ENCODE data around the gene NTNG2. TPM values are rescaled to one million over a fixed set of nuclear protein-coding genes. Genes with fewer than 3 reads are reported as not detected.
"Not testable (repeated sequence)": the region's sequence is repeated elsewhere in the genome, so short reads cannot be mapped to it uniquely, and the experiment has no call there.

NTNG2 gene, protein sequence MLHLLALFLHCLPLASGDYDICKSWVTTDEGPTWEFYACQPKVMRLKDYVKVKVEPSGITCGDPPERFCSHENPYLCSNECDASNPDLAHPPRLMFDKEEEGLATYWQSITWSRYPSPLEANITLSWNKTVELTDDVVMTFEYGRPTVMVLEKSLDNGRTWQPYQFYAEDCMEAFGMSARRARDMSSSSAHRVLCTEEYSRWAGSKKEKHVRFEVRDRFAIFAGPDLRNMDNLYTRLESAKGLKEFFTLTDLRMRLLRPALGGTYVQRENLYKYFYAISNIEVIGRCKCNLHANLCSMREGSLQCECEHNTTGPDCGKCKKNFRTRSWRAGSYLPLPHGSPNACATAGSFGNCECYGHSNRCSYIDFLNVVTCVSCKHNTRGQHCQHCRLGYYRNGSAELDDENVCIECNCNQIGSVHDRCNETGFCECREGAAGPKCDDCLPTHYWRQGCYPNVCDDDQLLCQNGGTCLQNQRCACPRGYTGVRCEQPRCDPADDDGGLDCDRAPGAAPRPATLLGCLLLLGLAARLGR
- polyA plus RNA-seq (ENCODE audit: insufficient read length in 4 of 4): under 1 TPM; 0.17 to 0.64 (median 0.24) TPM

DNA sequence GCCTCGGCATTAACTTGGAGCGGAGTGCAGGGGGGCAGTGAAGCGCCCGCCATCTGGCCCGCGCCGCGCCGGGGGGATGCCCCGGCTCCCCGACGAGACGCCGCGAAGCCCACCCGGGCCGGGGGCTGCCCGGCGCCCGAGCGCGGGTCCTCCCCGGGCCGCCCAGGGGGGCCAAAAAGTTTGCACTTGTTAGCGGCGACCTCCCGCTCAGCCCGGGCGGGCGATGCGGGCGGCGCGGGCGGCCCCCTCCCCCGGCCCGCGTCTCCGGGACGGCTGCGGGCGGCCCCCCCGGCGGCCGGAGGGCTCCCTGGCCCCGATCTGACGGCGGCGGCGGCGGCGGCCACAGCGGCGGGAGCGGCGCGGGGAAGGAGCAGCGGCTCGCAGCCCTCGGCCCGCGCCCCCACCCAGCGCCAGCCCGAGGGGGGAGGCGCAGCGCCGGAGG, at the start of gene NTNG2:
TSS of gene NTNG2 (plus strand) at position 316 of the 442 bp plus-strand sequence. CDS start 4,774 bp downstream, outside the sequence.
- no peak for DNase-seq (ENCODE audit: low read depth in 4 of 4, low spot score in 3 of 4)

DNA sequence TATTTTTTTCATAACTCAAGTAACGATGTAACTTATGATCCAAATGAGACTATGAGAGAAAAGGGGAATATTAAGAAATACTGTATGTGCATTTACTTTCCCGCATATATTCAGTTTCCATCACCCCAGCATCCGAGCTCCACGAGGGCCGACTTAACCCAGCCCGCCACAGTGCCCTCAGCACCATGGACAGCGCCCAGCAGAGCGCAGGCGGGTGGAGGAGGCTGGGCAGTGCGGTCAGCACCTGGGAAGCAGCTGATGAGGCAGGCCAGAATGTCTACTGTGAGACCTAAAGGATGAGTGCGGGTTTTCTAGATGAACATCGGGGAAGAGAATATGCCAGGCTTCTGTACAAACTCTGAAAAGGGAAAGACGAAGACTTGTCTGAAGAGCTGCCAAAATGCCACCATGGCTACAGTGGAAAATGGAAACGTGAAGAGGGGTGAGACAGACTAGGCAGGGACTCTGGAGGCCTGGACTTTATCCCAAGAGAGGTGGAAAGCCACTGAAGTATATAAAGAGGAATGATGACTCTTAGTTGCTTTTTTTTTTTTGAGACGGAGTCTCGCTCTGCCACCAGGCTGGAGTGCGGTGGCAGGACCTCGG, 47.7 kb upstream of the NTNG2 start:
- peak; percentile 63 to 72 (median 67) for DNase-seq (ENCODE audit: low read depth in 4 of 4, low spot score in 3 of 4)

DNA sequence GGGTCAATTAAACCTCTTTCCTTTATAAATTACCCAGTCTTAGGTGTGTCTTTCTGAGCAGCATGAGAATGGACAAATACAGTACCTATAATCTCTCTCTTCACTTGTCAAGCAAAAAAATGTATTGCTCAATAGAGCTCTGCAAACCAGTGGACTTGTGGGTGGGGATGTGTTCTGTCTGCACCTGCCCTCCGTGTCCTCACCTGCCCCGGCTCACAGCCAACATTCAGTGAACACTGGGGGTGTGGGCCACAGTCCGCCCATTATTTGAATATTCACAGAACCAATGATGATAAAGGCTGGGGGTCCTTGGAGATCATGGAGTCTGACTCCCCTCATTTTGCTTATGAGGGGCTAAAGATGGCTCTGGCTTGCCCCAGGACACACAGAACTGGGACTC, 45.3 kb upstream of the NTNG2 start:
- no peak for DNase-seq (ENCODE audit: low read depth in 4 of 4, low spot score in 3 of 4)

DNA sequence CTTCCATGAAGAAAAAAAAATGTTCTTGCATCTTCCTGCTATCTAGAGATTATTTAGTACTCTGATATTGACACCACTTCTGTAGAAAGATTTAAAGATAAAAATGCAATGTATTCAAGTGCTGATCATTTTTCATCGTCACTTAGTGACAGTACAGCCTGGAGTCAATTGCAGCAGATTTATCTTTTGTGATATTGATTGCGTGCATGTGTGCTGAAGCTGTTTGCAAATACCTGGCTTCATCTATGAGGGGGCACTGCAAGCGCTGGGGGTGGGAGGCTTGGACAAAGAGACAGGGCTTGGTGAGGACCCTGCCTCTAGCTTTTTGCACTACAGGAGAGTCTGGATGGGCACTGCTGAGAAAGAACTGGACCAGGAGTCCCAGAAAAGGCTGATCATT, 44.2 kb upstream of the NTNG2 start:
- no peak for DNase-seq (ENCODE audit: low read depth in 4 of 4, low spot score in 3 of 4)

DNA sequence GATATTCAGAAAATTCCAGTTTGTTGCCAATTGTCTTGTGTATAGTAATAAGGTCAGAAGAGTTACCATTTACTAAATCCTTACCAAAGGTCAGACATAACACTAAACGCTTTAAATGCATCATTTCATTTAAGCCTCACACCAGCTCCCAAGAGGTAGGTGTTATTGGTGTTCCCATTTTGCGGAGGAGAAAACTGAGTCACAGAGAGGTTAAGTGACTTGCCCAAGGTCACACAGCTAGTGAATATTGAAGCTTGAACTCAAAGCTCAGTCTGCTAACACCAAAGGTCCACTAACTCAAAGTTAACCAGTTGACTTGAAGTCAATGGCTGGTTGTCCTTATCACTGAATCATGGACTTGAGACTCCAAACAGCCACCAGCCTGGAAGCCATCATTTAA, 40.8 kb upstream of the NTNG2 start:
- no peak for DNase-seq (ENCODE audit: low read depth in 4 of 4, low spot score in 3 of 4)

DNA sequence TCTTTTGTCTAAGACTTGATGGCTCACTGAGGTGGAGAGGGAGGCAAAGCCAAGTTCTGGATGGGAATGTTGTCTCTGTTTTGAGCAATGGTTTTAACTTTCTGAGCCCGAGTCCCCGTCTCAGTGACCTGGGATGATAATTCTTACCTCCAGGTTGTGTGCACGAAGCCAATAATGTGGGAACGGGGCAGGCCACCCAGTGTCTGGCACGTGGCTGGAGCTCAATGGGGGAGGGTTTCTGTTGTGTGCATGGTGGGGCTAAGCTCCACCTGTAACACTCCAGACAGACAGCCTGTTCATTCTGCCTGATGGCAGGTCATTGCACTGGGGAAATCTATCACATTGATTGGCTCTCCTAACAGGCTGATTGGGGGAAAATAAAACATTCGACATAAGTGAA, 37.1 kb upstream of the NTNG2 start:
- no peak for DNase-seq (ENCODE audit: low read depth in 4 of 4, low spot score in 3 of 4)

DNA sequence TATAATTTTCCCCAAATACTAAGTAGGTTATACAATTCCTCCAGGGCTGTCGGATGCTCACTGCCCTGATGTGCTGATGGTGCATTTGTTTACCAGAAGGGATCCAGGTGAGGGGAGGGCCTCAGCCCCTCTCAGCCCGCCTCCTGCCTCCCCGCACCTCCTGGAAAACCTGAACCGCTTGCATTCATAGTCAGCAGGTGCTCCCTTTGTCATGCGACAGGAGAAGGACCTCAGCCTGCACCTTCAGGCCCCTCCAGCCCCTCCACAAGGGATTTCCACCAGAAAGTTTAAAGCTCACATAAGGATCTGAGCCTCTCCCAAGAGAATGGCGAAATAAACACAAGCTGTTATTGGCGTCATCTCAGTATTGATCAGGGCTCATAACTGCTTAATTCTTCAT, 36.5 kb upstream of the NTNG2 start:
- DNase-seq (ENCODE audit: low read depth in 4 of 4, low spot score in 3 of 4): no peak

DNA sequence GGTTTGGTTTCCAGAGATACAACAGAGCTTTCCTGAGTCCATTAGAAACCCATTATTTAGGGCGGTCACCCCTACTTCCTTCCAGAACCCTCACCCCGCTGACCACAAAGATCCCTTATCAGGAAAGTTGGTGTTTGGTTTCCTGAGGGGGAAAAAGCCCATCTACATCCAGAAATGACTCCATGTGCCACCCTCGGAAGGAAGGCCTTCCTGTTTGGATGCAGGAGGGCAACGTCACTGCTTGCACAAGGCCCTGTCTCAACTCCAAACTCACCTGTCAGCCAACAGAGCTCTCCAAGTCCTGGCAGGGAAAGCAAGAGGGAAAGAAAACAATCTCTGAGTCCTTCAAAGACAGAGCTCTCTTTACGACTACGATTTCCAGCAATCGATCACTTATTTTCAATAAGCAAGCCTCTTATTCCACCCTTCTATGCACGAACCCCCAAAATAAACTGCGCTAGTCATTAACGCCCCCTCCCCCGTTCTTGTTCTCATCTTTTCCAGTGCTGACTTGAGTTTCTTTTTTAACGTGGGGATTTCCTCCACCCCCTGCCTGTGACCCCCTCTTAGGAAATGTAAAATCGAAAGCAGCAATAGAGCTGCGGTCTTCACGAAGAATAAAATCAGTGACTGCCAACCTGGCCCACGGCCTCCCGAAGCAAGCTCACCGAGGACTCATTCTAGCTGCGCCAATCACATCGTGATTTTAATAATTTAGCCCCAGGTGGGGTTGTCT, 35.7 kb upstream of the NTNG2 start:
- no peak for DNase-seq (ENCODE audit: low read depth in 4 of 4, low spot score in 3 of 4)

DNA sequence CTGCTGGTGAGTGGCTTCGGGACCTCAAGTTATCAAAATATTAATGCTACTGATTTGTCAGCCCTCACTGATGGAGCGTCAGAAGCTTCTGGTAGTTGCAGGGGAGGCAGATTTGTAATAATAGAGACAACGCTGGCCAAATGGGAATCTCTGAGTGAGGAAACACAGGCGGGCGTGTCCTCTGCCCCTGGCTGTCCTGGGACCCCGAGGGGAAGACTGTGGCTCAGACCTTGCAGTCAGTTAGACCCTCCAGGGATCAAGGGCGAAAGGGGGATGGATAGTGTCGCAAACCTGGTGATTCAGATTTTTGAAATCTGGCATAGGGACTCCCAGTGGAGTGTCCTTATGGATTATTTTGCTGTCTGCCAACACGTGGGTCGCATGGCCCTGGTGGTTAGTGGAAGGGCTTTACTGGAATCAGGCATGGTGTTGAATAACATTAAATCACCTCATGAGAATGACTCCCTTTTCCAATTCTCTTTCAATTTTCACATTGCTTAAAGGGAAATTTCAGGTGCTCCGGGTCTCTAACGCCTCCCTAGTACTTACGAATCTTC, 35.1 kb upstream of the NTNG2 start:
- no peak for DNase-seq (ENCODE audit: low read depth in 4 of 4, low spot score in 3 of 4)

DNA sequence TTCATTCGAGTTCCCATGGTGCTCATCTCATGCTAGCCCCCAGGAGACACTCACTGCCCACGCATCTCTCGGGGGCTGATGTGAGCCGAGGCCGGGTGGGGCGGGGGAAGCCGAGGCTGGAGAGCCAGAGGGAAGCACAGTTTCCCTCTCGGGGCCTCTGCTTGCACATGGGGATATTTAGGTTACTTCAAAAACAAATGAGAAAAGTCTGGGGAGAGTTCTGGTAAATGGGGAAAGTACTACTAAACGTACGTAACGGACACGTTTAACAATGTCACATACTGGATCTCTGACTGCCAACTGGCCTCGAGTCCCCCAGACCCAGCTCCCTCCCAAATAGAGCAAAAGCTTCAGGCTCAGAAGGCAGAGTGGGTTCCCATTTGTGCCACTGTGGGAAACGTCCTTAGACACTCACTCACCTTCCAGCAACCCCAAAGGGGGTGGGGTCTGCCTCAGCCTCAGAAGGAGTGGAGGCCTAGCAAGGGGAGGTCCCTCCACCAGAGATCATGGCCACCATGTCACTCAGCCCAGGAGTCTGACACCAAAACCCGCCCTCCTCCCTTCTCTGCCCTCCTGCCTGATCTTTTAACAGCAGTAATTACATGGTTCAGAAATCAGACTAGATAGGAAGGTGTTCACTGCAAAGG, 33.8 kb upstream of the NTNG2 start:
- DNase-seq (ENCODE audit: low read depth in 4 of 4, low spot score in 3 of 4): no peak

DNA sequence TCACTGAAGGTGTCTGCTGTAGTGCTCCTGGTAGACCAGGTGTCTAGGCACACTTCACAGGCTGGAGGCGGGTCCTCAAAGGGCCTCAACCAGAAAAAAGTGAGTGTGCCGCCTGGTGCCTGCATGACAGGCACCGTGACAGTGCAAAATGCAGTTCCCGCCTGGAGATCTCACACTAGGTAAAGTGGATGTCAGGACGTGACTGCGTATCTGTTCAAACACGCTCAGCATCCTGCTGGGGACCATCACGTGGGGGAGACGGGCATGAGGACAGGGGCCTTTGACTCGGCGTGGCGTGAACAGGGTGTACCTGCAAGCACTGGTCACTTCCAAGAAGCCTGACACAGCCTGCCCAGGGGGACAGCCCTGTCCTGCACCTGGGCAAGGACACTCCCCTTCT, 32.3 kb upstream of the NTNG2 start:
- no peak for DNase-seq (ENCODE audit: low read depth in 4 of 4, low spot score in 3 of 4)

DNA sequence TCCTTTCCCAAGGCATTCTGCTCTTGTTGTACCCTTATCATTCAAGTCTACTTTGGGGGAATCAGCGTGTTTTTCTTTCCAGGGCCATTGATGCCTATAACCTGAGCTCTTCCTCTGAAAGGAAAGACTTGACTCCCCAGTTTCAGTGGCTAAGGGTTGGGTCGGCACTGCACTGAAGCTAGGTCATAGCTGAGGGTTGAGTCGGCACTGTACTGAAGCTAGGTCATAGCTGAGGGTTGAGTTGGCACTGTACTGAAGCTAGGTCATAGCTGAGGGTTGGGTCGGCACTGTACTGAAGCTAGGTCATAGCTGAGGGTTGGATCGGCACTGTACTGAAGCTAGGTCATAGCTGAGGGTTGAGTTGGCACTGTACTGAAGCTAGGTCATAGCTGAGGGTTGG, 27.8 kb upstream of the NTNG2 start:
- DNase-seq (ENCODE audit: low read depth in 4 of 4, low spot score in 3 of 4): not testable (repeated sequence)

DNA sequence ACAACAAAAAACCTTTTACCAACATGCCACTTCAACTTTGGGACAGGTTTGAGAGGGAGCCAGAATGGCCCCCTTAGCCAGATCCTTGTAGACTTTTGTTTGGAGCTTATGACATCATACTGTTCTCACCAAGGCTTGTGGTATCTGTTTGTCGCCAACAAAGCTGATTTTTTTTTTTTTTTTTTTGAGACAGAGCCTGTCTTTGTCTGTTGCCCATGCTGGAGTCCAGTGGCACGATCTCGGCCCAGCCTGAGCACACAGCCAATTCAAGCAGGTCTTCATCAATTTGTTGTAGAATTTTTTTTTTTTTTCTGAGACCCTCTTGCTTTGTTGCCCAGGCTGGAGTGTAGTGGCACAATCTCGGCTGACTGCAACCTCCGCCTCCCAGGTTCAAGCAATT, 26.4 kb upstream of the NTNG2 start:
- no peak for DNase-seq (ENCODE audit: low read depth in 4 of 4, low spot score in 3 of 4)

DNA sequence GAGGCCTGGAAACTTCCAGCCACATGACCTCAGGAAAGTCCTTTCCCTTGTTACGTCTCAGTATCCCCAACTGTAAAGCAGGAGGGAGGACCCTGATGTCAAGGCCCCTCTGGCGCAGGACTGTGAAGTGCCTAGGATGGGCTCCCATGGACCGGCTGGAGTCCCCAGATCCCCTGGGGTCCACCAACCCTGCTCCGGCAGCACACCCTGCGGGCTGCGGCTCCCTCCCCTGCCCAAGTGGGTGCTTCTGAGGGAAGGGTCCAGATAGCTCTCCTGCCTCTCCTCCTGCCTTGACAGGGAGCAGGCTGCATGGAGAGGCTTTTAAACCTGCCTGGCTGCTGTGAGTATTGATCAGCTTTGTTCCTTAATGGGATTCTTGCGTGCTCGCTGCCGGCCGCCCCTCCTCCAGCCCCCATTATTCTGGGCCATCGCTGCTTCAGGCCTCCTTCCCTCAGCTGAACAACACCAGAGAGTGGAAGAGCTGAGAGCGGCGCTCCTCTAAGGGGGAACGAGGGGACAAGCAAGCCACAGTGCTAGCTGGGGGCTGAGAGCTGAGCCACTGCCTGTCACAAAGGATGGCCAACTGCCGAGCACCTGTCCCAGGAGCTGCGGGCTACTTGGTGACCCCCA, 25.6 kb upstream of the NTNG2 start:
- no peak for DNase-seq (ENCODE audit: low read depth in 4 of 4, low spot score in 3 of 4)

DNA sequence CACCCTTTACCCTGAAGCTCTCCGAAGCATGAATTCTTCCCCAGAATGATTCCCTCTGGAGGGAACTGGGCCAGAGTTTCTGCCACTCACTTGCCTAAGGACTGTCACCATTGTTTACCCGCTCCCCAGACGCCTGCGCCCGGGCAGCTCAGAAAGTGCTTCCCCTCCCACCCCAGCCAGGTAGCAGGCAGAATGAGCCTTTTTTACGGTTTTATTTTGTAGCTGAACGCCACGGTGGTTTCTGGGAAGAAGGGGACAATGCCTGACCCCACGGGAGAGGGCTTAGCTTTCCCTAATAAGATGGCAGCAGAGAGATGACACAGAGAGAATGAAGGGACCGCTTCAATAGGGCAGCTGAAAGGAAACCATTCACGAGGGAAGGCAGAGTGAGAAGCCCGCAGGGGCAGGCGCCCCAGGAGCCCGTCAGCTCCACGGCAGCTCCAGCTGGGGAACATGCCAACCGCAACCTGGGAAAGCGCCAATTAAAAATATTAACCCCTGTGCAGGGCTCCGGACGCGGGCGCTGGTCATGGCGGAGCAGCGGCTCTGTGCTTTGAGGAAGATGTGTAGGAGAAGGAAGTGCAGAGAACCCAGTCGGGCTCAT, 20.4 kb upstream of the NTNG2 start:
- no peak for DNase-seq (ENCODE audit: low read depth in 4 of 4, low spot score in 3 of 4)

DNA sequence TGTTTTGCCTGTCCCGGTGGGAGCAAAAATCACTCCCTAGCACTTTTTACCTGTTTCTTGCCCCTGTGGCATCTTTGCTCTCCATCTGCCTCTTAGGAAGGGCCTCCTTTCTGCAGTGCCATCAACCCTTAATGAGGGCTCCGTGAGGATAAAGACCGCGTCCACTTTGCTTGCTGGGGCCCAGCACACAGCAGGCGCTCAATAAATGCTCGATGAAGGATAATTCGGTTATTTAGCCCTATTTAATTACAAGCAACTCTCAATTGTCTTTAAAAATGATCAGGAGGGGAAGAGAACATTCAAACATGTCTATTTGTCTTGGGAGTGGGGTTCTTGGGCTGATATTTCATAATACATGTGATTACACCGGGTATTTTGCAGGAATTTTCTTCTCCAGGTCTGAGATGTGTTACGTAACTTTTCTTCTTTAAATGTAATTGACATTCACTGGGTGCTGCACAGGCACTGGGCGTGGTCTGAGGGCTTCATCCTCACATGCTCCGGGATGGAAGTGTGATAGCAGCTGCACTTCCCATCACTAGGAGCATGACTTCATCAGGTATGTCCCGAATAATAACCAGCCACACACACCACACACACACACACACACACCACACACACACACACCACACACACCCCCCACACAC, 19.8 kb upstream of the NTNG2 start:
- no peak for DNase-seq (ENCODE audit: low read depth in 4 of 4, low spot score in 3 of 4)

DNA sequence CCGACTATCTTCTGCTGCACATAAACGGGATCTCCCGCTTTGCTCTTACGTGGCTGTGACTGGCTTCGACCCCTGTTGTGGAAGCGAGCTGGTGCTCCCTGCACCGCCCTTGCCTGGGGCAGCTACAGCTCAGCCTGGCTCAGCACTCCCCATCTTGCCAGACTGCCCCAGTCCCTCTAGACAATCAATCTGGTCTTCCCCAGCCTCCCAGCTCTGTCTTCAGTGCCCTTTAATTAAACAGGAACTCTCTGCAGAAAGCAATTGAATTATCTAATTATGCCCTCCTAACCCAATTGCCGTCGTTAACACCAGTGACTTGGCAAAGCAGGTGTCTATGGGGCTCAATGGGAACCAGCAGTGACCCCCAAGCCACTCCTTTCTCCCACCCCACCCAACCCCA, 18.9 kb upstream of the NTNG2 start:
- no peak for DNase-seq (ENCODE audit: low read depth in 4 of 4, low spot score in 3 of 4)

DNA sequence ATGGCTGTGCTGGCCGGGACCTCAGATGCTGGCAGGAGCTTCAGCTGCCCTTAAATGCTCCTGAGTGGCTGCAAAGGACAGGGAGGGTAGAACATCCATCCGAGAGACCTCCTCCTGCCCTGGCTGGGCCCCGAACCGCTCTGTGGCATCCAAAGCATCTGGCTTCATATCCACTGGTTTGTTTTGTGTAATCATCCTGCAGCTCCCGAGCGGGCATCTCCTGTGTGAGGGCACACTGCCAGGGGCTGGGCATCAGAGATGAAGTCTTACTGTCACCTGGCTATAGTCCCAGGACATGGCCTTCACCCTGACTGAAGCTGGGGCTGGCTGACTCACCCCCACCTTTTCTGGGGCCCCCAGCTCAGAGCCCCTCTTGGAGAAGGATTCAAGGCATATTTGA, 18.5 kb upstream of the NTNG2 start:
- no peak for DNase-seq (ENCODE audit: low read depth in 4 of 4, low spot score in 3 of 4)

DNA sequence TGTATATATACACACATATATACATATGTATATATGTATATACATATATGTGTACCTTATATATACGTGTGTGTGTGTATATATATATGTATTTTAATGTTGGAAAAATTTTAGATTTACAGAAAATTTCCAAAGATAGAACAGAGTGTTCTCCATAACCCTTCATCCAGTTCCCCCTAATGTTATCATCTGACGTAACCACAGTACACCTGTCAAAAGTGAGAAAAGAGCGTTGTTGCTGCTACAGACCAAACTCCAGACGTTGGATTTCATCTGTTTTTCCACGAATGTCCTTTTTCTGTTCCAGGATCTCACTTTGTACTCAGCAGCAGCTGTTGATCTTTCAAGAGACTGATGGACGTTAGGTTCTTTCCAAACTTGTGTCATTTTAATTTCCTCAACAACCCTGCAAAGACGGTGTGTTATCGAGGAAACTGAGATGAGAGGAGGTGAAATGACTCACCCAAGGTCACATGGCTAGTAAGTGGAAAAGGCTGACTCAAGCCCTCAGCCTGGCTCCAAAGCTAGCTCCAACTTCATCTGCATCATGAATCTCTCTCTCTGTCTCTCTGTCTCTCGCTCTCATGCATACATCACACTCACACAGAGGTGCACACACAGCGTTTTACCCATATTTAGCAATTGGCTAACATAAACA, 17.0 kb upstream of the NTNG2 start:
- DNase-seq (ENCODE audit: low read depth in 4 of 4, low spot score in 3 of 4): no peak

All from right renal pelvis (tissue), 4 donors.